ENCODE measurements around the gene PC. TPM values are rescaled to one million over a fixed set of nuclear protein-coding genes. Genes with fewer than 3 reads are reported as not detected.
A peak's percentile ranks its signal among the peaks of the same experiment; 100 is the strongest.

Gene PC
- total RNA-seq, 1 donor from 2014 or later = 5.2 TPM

DNA sequence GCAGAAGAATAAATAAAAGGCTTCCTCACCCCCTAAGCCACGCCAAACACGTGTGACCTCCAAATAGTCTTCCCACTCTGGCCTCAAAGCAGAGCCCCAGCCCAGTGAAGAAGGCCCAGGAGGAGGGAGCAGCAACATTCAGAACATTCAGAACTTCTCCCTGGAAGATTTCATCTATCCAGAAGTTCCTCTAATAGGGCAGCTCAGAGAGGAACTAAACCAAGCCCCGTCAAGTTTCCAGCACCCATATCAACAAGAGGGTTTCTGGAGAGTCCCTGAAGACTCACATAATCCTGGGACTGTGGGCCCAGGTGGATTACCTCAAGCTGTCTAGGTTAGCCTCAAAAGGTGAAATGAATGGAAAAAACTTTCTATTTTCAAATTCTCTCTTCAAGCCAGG is 39.4 kb downstream of the PC start:
- intact Hi-C loops (cut with micrococcal nuclease) = no loop called here
- ATAC-seq (no peak), DNase-seq (no peak)

- DNase-seq (no peak), ATAC-seq (no peak)
- intact Hi-C loops (cut with micrococcal nuclease) = no loop called here
Measured at GRCh38 chr11:66915866-66916265, 42.3 kb downstream of the PC start.

- no peak for ATAC-seq
- intact Hi-C loops (cut with micrococcal nuclease) = no loop called here
Measured at GRCh38 chr11:66915046-66915832, 42.9 kb downstream of the PC start.

DNA sequence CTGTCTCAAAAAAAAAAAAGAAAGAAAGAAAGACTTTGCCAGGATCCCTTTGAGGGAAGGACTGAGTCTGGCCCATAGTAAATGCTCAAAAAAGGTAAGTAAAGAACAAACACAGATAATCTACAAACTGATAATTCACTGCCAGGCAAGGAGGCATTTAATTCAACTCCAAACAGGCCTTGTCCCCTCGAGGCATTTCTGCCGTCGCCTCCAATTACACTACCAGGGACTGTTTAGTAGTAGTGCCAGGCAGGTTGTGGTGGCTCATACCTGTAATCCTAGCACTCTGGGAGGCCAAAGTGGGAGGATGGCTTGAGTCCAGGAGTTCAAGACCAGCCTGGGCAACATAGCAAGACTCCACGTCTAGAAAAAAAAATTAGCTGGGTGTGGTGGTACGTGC is 43.7 kb downstream of the PC start:
- DNase-seq (no peak), ATAC-seq (no peak)
- intact Hi-C loops (cut with micrococcal nuclease) = no loop called here

More at GRCh38 chr11:66915046-66915832, 42.9 kb downstream of the PC start:
- no peak for DNase-seq

- DNase-seq (no peak), ATAC-seq (no peak)
- intact Hi-C loops (cut with micrococcal nuclease) = no loop called here
Measured at GRCh38 chr11:66912911-66913310, 45.3 kb downstream of the PC start.

- ATAC-seq (no peak), DNase-seq (no peak)
- intact Hi-C loops (cut with micrococcal nuclease) = no loop called here
Measured at GRCh38 chr11:66912361-66912760, 45.8 kb downstream of the PC start.

DNA sequence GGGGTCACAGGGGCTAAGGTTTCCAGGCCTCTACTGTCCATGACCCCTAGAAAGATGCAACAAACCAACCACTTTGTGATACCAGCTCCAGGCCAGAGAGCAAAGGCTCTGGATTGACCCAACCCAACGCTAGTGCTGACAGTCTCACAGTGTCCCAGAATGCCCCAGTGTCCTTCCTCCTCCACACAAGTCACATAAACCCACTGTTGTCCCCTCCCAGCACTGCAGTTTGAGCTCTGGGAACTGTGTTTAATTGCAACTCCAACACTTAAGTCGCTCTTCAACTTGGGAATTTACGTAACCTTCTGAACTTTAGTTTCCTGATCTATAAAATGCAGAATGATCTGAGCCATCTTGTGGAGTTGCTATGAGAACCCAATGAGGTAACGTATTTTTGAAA is 47.5 kb downstream of the PC start:
- ATAC-seq (no peak), DNase-seq (no peak)
- intact Hi-C loops (cut with micrococcal nuclease) = no loop called here

DNA sequence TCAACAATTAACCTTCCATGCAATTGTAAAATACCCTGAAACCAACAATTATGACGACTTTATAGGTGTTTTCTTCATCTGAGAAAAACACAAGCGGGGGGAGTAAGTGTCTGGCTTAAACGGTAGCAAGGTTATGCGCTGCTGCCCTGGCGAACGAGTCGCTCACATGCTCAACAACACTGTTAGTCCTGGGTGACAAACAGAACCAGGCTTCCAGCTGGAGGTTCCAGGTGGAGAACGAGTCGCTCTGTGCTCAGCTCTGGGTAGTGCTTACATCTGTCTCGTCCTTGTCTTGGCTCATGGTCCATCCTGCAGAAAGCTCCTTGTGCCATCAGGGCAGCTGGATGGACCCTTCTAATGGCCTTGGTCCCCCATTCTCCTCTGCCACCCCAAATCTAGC is 48.2 kb downstream of the PC start:
- DNase-seq (no peak), ATAC-seq (no peak)
- intact Hi-C loops (cut with micrococcal nuclease) = no loop called here

DNA sequence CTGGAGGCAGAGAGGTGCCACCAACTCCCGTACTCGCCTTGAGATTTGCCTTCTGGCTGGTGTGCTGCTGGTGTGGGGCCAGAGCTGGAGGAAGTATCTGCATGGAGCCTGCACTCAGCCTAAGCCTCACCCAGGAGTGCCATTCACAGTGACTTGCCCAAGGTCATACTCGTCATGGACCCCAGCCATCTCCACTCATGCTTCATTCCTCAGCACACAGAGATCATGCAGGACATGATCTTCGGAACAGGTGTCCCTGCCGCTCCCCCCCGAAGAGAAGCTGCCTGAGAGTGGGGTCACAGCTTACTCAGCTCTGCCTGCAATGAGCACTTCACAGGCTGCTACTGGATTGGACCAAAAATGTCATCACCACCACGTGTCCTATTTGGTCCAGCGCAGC is 49.0 kb downstream of the PC start:
- ATAC-seq (no peak), DNase-seq (no peak)
- intact Hi-C loops (cut with micrococcal nuclease) = no loop called here

DNA sequence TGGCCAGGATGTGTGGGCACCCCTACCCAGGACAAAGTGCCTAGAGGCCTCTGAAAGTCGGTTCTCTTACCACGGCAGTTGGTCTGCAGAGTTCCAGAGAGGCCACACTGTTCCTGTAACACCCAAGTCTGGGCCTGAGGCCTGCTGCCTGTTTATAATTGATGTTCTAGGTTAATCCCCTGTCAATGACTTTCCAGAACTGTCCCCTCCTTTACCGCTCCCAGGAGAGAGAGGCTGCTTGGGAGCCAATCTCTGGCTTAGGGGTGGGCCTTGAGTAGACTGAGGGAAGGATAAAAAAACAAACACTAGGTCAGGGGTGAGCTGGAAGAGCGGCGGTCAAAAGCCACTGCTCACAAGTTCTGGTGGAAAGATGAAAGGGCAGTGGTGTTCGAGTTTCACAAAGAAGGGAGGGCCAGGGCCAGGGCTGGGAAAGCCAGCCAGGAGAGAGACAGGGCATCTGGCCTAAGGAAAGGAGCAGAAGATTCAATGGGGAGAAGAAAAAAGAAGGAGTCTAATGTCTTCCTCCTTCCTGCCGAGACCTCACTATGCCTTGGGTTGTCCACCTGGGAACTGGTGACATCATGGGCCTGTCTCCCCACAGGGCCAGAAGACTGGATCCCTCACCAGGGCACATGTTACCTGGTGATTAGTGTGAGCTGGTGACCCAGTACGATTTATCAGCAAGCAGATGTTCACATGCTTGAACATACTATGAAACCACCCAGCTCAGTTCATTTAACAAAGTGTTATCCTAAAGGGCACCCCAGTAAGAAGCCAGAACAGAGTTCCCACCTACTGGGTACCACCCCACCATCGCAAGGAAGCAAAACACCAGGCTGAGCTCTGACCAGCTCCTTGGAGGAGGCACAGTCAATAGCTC is 50.2 kb downstream of the PC start:
- intact Hi-C loops (cut with micrococcal nuclease) = no loop called here
- ATAC-seq (peak; percentile 69), DNase-seq (no peak)

- intact Hi-C loops (cut with micrococcal nuclease) = no loop called here
- ATAC-seq = peak; percentile 33
- peak; percentile 53 for DNase-seq
Measured at GRCh38 chr11:66906061-66906733, 52.0 kb downstream of the PC start.

DNA sequence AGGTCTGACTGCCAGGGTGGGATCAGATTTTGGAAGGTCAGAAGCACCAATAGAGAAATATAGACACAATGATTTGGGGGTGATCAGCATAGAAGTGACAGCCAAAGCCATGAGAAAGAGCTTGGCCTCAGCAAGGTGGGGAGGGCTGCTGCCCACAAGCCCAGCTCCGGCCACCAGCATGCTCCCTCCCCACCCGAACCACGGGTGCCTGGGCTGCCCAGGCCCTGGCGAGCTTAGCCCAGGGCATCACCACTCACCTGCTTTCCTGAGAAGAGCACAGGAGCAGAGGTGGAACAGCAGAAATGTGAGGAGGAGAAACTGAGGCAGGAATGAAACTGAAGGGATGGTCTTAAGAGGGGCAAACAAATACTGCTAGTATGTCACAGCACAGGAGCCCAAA is 52.6 kb downstream of the PC start:
- intact Hi-C loops (cut with micrococcal nuclease) = no loop called here
- DNase-seq = no peak
- ATAC-seq = no peak

DNA sequence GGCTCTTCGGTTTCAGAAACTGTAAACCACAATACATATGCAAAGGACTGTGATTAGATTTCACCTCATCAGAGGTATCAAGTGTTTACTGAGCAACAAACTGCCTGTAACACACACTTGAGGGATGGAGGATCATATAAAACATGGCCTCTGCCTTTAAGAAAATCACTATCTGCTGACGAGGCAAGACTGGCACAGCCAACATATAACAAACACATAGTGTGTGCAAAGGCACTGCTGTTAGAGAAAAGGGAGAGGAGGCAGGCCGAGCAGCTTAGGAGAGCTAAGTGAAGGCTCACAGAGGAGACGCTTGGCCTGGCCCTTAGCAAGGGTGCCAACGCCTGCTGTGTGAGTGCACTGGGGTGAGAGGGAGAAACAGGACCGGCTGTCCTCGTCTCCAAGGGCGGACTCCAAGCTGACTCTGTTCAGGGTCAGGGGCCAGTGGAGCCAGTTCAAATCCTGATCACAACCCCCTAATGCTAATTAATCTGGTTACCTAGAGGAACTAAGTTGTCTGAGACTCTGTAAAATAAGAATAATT is 53.1 kb downstream of the PC start:
- ATAC-seq = no peak
- DNase-seq = no peak
- intact Hi-C loops (cut with micrococcal nuclease) = no loop called here

- ATAC-seq = no peak
- no peak for DNase-seq
- intact Hi-C loops (cut with micrococcal nuclease) = no loop called here
Measured at GRCh38 chr11:66904561-66904960, 53.6 kb downstream of the PC start.

GRCh38 chr11:66904055-66904454 is 54.1 kb downstream of the PC start:
- no peak for ATAC-seq
- no peak for DNase-seq
- intact Hi-C loops (cut with micrococcal nuclease) = no loop called here

DNA sequence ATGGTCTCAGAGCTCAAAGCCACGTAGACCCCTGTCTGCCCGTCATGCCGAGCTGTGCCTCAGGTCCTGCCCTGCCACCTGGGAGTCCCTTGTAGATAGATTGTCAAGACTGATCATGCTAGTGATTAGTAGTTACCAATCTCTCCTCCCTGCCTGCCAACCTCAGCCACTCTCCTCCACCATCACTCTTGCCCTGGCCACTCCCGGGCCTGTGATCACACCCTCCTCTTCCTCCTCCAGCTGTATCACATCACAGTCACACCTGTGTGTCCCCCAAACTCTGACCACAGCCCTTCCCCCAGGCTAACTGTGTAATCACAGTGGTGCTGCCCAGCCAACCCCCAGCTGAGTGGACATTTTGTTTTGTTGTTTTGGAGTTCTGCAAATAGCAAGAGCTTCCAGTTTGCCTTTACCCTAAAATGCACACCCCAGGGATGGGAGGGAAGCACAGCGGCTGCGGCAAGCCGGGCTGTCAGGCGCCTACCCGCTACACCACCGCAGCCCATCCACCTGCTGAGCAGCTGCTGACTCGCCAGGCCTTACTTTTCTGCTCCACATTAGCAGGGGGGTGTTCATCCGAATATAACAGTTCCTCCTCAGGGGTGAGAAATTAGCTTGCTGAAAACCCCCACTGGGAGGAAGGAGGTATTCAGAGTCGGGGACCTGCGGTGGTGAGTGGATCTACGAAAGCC is 55.6 kb downstream of the PC start:
- no peak for DNase-seq
- no peak for ATAC-seq

DNA sequence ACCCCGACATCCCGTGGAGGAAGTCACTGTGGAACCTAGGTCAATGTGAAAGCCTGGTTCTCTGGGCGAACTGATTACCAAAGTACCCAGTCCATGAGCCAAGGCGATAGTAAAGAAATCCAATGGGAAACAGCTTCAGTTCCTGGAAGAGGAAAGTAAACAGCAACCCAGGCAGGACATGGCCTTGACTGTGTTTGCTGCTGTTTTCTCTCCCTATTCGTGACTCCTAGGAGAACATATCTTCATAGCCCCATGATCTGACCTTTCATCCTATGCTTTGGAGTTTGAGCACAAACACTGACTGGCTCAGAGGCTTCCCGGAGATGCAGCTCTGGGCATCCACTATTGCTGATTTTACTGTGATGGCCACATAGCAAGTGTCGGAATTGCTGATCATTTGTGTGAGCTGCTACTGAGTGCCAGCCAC is 56.2 kb downstream of the PC start:
- ATAC-seq (no peak), DNase-seq (no peak)
- intact Hi-C loops (cut with micrococcal nuclease) = no loop called here

More for the DNA sequence above, 55.6 kb downstream of the PC start:
- intact Hi-C loops (cut with micrococcal nuclease) = no loop called here

- intact Hi-C loops (cut with micrococcal nuclease) = no loop called here
- DNase-seq = peak; percentile 2
- ATAC-seq = no peak
Measured at GRCh38 chr11:66894141-66894540, 64.0 kb downstream of the PC start.

DNA sequence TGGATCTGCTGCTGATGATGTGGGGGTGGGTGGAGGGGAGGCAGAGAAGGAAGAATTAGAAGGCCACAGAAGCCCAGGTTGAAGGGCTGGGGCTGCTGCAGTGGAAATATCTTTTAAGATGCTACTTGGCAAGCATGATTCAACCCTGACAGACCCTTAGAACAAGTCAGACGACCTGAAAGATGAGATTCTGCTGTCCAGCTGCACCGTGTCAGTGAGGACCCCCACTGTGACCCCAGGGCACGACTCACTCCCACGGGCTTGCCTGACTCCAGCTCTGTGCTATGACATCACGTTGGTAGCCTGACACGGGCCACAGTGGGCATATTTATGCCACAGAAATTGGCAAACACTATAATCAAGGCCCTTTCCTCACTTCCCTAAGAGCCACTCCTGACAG is 65.3 kb downstream of the PC start:
- intact Hi-C loops (cut with micrococcal nuclease) = no loop called here
- ATAC-seq (no peak), DNase-seq (peak; percentile 10)
